NCI-H1092 (cell line): ENCODE data around the gene TNIP1.

Source experiments
- DNase-seq: peaks from one replicate; lab custom pipeline; 2025; lab: John Stamatoyannopoulos, UW

The TNIP1 gene

DNA sequence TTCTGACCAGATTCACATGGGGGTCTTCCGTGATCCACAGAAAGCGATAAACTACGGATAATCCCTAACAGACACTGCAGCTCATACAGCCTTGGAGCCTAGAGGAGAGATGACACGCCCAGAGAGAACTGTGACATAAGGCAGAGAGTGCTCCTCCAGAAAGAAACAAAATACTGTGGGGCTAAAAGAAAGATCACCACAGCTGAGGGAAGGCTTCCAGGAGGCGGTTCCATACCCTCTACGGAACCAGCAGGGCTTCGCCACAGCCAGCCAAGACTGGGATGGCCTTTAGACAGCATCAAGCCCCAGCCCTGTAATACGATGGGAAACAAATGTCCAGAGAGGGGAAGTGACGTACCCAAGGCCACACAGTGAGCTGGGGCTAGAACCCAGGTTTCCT, 41.2 kb downstream of the TNIP1 start:
- no peak for DNase-seq

DNA sequence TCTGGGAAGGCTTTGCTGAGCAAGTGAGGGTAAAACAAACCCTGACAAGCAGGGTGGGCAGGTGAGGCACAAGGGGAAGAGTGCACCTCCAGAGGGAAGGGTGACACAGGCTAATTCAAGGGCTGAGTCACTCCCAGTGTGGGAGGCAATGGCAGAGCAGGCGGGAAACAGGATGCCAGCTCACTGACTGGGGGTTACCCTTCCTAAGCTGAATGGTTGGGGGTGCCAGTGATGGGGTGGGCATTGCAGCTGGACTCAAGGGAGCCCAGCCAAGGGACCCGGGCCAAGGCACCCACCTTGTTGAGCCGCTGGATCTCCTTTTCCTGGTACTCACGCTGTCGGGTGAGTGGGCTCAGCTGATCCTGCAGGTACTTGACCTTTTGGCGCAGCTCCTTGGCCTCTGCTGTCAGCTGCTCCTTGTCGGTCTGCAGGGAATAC, 42.0 kb downstream of the TNIP1 start:
- no peak for DNase-seq

DNA sequence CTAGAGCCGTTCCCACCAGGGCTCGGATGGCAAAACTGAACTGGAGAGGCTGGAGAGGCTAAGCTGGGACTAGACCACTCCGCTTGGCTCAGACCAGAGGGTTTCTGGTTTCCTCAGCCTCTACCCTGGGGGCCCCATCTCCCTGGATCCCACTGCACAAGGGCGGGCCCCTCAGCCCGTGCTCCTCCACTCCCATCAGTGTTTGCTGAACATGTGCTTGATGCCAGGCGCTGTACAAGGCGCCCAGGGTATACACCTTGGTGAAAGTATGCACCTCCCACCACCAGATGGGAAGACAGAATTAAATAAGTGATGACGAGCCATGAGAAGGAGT, 42.5 kb downstream of the TNIP1 start:
- DNase-seq: no peak

DNA sequence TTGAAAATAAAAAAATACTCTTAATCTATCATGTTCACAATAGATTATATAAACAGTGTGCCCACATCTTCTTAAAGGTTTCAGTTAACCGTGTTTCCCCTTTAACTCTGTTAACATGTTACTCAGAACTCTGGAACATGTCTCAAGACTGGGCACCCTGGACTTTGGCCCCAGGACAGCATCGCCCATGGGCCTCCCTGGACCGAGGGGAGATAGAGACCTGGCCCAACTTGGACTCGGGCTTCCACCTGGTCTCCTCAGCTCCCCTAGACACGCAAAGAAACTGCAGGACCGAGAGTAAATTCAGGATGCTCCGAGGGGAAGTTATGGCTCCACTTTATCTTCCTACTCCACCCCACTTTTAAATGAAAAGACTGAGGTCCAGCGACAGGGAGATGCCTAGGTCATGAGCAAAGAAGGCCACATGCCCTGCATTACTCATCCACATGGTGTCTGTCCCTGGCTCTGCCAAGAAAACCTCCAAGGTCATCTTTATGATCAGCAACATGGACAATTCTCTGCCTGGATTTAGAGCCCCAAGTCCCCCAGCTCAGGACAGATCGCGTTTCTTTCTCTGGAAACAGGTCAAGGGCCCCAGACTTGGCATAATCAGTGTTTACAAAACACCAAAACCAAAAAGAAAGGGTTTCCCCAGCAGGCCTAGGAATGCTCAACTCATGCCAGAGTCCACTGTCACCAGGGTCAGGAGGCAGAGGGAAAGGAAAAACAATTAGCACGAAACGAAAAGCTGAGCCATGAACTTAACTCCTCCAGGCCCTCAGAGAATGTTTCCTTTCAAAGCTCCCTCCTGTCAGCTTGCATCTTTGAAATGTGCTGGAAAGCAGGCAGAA, 43.0 kb downstream of the TNIP1 start:
- no peak for DNase-seq

DNA sequence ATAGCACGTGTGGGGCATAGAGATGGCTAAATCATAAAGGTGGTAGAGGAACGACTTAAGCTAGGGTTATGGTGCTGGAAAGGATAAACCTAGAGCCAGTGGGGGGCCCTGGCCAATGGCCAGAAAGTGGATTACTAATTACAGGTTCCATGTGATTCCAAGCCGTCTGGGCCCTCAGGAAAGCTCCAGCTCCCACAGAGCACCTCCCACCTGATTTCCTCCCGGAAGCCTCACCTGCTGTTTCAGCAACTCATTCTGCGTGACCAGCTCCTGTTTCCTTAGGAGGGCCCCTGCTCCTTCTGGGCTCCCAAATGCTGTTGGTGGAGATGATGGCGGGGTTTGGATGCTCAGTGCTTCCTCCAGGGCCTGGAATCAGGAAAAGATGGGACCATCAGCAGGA, 44.3 kb downstream of the TNIP1 start:
- no peak for DNase-seq

DNA sequence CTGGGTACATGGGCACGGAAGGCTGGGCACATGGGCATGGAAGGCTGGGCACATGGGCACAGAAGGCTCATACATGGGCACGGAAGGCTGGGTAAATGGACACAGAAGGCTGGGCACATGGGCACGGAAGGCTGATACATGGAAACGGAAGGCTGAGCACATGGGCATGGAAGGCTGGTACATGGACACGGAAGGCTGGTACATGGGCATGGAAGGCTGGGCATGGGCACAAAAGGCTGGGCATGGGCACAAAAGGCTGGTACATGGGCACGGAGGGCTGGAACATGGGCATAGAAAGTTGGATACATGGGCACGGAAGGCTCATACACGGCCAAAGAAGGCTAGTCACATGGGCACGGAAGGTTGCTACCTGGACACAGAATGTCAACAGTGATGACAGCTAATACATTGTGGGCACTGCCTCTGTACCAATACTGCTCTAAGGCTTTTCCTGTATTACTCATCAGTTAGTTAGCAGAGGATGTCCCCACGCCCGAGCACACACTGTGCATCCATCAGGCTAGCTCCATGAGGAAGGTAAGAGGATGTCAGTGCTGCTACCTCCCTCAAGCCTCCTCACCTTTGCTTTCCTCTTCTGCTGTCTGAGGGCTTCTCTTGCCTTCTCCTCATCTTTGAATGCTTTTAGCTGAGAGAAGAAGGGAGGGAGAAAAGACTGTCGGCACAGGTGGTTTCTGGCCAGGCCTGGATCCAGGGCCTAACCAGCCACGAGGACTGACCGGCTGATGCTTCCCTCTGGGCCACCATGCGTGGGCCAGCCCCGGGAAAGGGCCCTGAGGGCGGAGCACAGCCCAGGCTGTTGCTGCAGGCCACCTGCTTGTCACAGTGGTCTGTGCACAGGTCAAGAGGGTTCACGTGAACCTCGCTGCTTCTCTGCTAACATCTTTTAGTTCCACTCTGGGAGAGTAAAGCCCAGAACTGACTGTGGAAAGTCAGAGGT, 46.1 kb downstream of the TNIP1 start:
- no peak for DNase-seq

DNA sequence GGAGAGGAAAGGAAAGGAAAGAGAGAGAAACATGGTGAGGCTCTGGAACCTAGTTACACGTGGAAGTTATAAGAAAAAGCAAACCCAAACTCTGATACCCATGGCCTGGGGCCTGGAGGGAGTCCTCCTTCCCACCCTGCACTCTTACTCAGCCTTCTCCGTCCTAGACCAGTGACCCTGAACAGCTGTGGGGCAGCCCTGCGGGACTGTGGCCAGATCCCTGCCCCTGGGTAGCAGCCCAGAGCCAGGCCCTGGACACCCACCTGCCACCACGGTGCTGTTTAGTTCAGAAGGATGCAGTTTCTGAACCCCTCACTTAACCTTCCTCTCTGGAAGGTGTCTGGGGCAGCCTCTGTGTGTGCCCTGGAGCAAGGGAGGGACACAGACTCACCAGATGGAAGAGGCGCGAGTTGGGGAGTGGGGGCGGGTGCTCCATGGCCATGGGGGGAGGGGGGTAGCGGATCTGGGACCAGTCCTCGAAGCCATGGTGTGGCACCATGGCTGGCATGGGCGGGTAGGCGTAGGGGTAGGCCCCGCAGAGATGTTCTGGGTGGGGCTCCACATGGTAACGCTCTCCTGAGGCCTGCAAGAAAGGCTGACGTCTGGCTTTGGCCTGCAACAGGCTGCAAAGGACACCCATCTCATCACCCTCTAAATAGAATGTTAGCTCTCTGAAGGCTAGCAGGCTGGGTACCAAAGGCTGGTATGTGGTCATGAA, 47.5 kb downstream of the TNIP1 start:
- no peak for DNase-seq

DNA sequence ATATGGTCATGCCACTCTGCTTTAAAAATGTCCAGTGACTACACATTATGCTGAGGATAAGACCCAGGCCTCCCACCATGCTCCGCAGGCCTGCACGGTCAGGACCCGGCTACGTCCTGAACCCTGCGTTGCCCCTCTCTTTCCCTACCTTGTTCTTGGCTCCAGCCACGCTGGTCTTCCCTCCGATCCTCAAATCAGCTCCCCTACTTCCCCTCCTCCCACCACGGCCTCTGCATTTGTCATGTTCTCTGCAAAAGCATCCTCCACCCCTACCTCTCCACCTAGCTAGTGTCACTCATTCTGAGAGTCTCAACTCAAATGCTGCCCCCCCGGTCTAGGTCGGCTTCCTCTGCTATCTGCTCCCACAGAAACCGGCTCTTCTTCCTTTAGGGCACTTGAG, 49.3 kb downstream of the TNIP1 start:
- DNase-seq: no peak

DNA sequence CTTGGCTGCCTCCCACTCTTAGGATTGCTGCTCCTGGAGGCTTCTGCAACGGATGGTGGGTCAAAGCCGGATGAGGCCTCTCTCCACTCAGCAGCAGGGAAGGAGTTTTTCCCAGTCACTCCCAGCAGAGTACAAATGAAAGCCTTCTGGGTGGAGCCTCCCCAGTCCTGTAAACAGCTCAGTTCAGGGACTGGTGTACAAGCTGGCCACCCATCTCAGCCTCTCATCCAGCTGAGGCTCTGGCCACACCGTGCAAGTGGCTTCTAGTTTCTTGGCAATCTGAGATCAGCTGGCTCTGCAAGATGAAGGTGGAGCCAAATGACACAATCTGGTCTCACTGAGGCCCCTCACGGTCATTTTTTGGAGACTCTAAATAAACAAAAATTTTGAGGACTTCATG, 50.5 kb downstream of the TNIP1 start:
- no peak for DNase-seq

DNA sequence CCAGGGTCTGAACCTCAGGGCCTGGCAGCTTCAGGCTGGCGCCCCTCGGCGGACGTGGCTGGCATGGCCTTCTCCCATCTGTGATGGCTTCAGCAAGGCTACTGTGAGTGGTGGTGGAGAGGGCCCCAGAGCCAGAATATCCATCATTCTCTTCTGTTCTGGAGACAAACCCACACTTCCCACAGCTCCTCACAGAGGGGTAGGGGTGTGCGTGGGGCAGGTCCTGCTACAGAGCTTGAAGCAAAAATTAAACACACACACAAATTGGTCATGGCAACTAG, 50.8 kb downstream of the TNIP1 start:
- no peak for DNase-seq

DNA sequence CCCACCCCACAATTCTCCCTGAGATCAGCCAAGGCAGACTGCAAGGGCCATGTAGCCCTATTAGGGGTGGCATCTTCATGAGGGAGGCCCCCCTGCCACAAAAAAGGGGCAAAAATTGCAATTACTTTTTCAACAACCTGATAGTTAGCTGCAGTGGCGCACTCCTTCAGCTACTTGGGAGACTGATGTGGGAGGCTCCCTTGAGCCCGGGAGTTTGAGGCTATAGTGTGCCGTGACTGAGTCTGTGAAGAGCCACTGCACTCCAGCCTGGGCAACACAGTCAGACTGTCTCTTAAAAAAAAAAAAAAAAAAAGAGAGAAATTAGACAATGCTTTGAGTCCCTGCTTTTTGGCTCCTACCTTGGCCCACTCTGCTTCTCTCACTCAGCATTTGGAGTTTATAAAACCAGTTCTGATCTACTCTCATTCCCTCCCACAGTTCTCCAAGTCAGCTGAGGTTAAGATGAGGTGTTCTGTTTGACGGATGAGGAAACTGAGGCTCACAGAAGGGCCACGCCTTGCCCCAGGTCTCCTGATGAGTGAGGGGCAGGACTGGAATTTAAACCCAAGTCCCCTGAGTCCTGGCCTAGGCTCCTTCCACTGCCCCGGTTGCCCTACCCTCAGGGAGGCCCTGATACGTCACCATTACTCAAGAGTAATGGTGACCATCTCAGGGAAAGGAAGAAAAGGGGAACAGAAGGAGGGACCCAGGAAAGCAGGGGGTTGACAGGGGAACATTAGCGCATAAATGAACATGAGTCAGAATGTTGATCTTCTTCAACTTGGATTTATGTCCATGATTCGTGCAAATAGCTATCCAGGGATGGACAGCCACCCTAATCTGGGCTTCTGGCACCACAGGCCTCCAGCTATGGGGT, 51.4 kb downstream of the TNIP1 start:
- no peak for DNase-seq

DNA sequence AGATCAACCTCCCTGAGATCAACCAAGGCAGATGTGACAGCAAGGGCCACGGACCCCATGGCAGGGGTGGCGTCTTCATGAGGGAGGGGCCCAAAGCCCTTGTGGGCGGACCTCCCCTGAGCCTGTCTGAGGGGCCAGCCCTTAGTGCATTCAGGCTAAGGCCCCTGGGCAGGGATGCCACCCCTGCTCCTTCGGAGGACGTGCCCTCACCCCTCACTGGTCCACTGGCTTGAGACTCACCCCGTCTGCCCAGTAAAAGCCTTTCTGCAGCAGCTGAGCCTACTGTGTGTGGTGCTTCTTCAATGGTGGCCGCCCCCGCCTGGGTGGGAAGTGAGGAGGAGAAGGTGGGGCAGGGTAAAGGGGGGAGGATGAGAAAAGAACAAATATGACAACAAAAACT, 52.1 kb downstream of the TNIP1 start:
- no peak for DNase-seq

DNA sequence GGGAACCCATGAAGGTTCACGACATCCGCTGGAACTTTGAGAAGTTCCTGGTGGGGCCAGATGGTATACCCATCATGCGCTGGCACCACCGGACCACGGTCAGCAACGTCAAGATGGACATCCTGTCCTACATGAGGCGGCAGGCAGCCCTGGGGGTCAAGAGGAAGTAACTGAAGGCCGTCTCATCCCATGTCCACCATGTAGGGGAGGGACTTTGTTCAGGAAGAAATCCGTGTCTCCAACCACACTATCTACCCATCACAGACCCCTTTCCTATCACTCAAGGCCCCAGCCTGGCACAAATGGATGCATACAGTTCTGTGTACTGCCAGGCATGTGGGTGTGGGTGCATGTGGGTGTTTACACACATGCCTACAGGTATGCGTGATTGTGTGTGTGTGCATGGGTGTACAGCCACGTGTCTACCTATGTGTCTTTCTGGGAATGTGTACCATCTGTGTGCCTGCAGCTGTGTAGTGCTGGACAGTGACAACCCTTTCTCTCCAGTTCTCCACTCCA, 52.8 kb downstream of the TNIP1 start:
- DNase-seq: no peak

DNA sequence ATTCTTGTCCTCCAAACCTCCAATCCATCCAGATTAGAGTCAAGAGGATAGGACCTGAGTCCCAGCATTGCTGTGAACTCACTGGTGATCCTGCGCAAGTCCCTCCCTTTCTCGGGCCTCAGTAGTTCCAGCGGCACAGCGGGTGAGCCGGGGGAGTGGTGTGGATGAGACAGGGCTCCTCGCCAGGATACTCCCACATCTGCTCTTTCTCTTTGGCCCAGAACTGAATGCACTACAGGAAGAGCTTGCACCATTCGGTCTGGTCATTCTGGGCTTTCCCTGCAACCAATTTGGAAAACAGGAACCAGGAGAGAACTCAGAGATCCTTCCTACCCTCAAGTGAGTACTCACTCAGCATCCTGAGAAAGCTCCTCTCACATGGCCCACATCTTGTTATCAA, 54.2 kb downstream of the TNIP1 start:
- no peak for DNase-seq

DNA sequence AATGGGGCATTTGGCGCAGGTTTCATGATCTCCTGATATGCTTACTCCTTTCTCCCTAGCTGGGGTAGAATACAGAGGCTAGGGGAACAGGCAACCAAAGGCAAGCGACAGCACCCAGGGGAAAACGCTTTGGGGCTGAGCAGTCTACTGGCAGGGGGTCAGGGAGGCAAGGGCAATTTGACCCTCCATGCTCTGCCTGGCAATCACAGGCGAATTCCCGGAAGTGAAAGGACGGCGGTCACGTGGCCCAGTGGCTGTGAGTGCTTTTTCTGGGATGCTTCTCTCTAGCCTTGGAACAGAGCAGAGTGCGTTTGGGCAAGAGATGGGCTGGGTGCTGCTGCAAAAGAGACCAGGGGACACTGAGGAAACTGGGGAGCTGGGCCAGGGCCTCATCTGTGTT, 54.7 kb downstream of the TNIP1 start:
- no peak for DNase-seq

DNA sequence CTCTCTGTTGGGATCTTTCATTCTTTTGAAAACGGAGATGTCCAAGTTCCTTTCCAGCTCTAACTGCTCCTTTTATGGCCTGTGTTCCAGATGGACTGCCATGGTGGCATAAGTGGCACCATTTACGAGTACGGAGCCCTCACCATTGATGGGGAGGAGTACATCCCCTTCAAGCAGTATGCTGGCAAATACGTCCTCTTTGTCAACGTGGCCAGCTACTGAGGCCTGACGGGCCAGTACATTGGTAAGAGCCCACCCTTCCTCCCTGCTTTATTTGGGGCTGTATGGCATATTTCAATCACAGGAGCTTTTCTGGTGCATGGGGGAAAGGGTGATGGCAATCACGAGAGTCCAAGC, 55.6 kb downstream of the TNIP1 start:
- no peak for DNase-seq

DNA sequence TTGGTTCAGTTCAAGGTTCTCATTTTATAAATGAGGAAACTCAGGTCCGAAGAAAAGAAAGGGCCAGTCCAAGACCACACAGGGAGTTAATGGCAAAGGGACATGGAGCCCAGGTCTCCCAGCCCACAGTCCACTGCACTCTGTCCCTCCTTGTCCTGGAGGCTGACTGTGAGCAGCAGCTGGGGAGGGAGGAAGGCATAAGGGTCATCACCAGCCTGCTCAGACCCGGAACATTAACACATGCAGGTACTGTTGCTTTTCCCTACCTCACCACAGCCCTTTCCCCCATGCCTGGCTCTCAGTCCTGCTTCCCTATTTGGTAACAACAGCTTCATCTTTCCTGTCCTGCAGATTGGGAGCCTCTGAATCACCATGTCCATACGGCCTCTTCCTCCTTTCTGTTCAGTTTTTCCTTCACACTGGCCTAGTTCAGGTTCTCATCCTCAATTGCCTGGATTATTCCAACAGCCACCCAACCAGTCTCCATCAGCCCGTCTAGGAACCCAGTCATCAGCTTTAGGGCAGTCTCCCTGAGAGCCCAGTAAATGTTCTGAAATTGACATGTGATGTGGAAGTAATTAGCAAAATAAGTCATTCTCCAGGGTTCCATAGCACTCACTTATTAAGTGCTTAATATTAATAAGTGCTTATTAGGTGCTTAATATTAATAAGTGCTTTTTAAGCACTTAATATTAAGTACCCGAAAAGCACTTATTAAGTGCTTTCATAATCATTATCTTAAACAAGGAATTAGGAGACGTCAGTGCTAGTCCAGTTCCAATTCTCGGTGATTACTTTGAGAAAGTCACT, 56.2 kb downstream of the TNIP1 start:
- no peak for DNase-seq

DNA sequence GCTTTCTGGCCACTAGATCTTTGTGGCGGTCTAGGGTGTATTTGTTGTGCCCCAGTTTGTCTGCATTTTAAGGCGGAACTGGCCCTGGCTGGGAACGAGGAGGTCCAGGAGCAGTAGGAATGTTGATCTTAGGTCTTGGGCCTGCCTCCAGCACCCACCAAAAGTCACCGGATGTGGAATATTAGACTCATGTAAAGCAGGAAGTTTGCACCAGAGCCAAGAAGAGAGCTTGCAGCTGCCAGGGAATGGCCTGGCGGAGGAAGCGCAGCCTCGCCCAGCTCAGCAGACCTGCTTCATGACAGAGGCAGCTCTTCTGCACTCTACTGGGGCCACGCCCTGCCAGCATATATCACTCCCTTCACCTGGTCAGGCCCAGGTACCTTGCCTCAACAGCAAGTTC, 57.2 kb downstream of the TNIP1 start:
- no peak for DNase-seq

DNA sequence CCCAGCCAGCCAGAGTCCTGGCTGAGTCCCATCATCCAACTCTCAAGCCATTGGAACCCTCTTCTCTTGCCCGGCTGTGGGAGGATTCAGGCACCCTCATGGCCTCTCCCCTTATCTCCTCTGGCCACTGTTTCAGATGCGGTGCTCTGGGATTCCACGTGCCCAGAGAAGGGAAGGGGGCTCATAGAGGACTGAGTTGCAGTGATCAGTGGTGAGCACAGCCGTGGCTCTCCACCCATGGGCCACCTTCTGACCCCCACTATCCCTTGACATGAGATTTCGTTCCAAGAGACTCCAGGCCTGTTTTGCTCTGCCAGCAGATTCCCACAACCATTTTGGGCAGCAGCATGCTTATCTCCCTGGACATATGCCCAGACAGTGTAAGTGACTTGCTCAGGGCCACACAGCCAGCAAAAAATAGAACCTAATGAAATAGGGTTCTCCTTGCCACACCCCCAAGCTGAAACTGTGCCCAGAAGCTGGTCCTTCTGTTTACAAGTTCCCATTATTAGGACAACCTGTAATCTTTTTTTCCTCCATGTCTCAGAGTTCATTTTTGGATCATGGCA, 57.7 kb downstream of the TNIP1 start:
- DNase-seq: no peak

DNA sequence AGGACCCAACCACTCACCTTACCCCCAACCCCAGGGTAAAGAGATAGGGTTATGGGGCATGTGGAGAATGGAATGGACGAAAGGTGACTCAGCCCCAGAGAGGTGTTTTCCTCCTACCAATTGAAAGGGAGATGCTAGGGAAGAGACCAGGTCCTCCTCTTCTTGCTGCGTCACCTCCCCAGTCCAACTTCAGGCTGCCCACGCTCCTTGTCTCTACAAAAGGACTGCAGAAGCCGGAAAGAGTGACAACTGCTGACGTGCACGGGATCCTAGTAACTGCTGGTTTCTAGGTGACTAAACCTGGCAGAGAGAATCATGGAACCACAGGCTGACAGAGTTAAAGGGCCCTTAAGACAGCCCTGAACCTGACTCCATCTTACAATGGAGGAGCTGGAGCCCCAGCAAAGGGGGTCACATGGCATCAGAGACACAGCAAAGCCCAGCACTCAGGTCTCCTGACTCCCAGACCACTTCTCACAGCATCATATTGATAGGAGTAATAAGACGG, 58.3 kb downstream of the TNIP1 start:
- DNase-seq: no peak
